GM21528 (cell line): ENCODE results near the gene DCDC2B.

Source experiments
- ATAC-seq: cut with Tn5 transposase; IDR thresholded peaks from one replicate; pipeline ENCODE4 v1.9.1; 2021; ENCODE audit warnings: mild to moderate bottlenecking, moderate library complexity; ENCODE audit not compliant: unreplicated experiment, low FRiP score

Gene DCDC2B

GRCh38 chr1:32221980-32222755 is 13.3 kb downstream of the DCDC2B start, which contains the start of the genes EIF3I and TMEM234:
Gene EIF3I (plus strand): TSS chr1:32222407. CDS start chr1:32222442, 35 bp downstream.
Gene TMEM234 (minus strand): TSS chr1:32222353. CDS start chr1:32222322, 31 bp downstream.
- peak; percentile 88 for ATAC-seq

GRCh38 chr1:32223683-32224082 is 14.8 kb downstream of the DCDC2B start:
- ATAC-seq = no peak

- ATAC-seq = no peak
These were observed 15.4 kb downstream of the DCDC2B start for GRCh38 chr1:32224285-32224684.

GRCh38 chr1:32228771-32229170 is 19.9 kb downstream of the DCDC2B start:
- ATAC-seq = no peak

GRCh38 chr1:32231843-32232432 is 23.0 kb downstream of the DCDC2B start:
- ATAC-seq = no peak

GRCh38 chr1:32232558-32233304 is 23.8 kb downstream of the DCDC2B start:
- ATAC-seq = no peak

- ATAC-seq = no peak
These were observed 25.9 kb downstream of the DCDC2B start for GRCh38 chr1:32234792-32235191.

- ATAC-seq = no peak
These were observed 30.4 kb downstream of the DCDC2B start for GRCh38 chr1:32239337-32239736.

GRCh38 chr1:32239790-32240139 is 30.9 kb downstream of the DCDC2B start:
- no peak for ATAC-seq

- no peak for ATAC-seq
These were observed 31.5 kb downstream of the DCDC2B start for GRCh38 chr1:32240140-32240951.

- no peak for ATAC-seq
These were observed 32.3 kb downstream of the DCDC2B start for GRCh38 chr1:32241001-32241763.

- ATAC-seq = no peak
These were observed 33.5 kb downstream of the DCDC2B start for GRCh38 chr1:32242341-32242851.

GRCh38 chr1:32246888-32247273 is 38.0 kb downstream of the DCDC2B start, which contains the start of gene FAM167B:
Gene FAM167B (plus strand): TSS chr1:32247222. CDS start chr1:32247422, 200 bp downstream.
- ATAC-seq = no peak

- no peak for ATAC-seq
These were observed 38.6 kb downstream of the DCDC2B start for GRCh38 chr1:32247452-32247851.

GRCh38 chr1:32247983-32248889 is 39.3 kb downstream of the DCDC2B start:
- peak; percentile 26 for ATAC-seq

GRCh38 chr1:32249831-32250525 is 41.1 kb downstream of the DCDC2B start:
- peak; percentile 54 for ATAC-seq

GRCh38 chr1:32250893-32251716 is 42.2 kb downstream of the DCDC2B start, which contains the start of gene LCK:
Gene LCK (plus strand): TSS chr1:32251265. CDS start chr1:32274330, 23,065 bp downstream.
- ATAC-seq = peak; percentile 31
